ENCODE measurements around the gene SYNGR3. TPM values are rescaled to one million over a fixed set of nuclear protein-coding genes. Genes with fewer than 3 reads are reported as not detected.

Gene SYNGR3
- total and polyA plus RNA-seq, 2 of the 13 experiments (the other 11 are each of a cell fraction or from before 2014, with no cell fraction given), result 0.97 to 5.7 TPM

DNA sequence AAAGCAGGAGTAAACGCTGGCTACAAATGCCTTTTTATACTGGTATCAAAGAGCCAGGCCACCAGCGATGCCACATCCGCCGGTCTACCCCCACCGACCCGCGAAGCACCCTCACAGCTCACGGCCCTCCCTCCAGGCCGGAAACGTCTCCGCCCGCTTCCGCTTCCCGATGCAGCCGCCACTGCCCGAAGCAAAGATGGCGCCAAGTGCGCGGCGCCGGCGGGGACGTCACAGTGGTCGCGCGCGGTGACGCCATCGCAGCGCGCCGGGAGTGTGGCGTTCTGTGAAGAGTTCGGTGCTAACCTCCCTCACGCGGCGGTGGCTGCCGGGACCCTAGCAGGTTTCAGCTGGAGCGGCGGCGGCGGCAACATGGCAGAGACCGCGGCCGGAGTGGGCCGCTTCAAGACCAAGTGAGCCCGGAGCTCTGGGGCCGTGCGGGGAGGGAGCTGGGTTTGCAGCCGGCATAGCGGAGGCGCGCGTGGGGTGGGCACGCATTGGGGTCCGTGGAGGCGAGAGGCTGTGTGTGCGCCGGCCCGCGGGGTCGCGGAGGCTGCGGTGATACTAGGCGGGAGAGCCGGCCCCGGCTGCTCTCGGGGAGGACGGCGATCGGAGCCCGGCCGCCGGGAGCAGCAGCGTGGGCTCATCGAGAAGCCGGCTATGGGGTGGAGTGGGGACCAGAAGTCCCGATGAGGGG, 17.8 kb upstream of the SYNGR3 start, which contains the start of gene TBL3 (continued):
- TF ChIP-seq, protein P1, sequence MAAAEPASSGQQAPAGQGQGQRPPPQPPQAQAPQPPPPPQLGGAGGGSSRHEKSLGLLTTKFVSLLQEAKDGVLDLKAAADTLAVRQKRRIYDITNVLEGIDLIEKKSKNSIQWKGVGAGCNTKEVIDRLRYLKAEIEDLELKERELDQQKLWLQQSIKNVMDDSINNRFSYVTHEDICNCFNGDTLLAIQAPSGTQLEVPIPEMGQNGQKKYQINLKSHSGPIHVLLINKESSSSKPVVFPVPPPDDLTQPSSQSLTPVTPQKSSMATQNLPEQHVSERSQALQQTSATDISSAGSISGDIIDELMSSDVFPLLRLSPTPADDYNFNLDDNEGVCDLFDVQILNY (CRISPR knock-in tag; conservative IDR thresholded peaks at IDR 0.05), result peak; percentile 82; the same call in 1 of the 2 replicates
- TF ChIP-seq MTF2 (CRISPR knock-in tag; IDR thresholded peaks at IDR 0.05; ENCODE audit: borderline replicate concordance) (peak; percentile 85; the same call in 1 of the 2 replicates), ZNF816 (CRISPR knock-in tag; IDR thresholded peaks at IDR 0.05; ENCODE audit: borderline replicate concordance) (0 out of 2 replicates have a peak, but pooled peaks have one; percentile 50), TFDP2 (CRISPR knock-in tag; IDR thresholded peaks at IDR 0.05) (peak; percentile 88), ZNF143 (CRISPR knock-in tag; IDR thresholded peaks at IDR 0.05) (peak; percentile 85), CBX2 (IDR thresholded peaks at IDR 0.05; ENCODE audit: low read depth, low read length) (no peak), CBX2 (CRISPR knock-in tag; IDR thresholded peaks at IDR 0.05; ENCODE audit: low read depth) (no peak; the same call in 1 of the 2 replicates), ZNF296 (CRISPR knock-in tag; conservative IDR thresholded peaks at IDR 0.05) (0 out of 2 replicates have a peak, but pooled peaks have one; percentile 56), ZNF234 (CRISPR knock-in tag; conservative IDR thresholded peaks at IDR 0.05) (0 out of 2 replicates have a peak, but pooled peaks have one; percentile 31), PRDM10 (CRISPR knock-in tag; IDR thresholded peaks at IDR 0.05; ENCODE audit: low read depth) (peak; percentile 79; the same call in 1 of the 2 replicates), BRCA1 (CRISPR knock-in tag; IDR thresholded peaks at IDR 0.05) (0 out of 2 replicates have a peak, but pooled peaks have one; percentile 56), POGZ (CRISPR knock-in tag; IDR thresholded peaks at IDR 0.05) (peak; percentile 97), ARID3A (IDR thresholded peaks at IDR 0.05; ENCODE audit: low read depth, low read length) (peak; percentile 11; the same call in 1 of the 2 replicates), ZNF552 (CRISPR knock-in tag; IDR thresholded peaks at IDR 0.05; ENCODE audit: borderline replicate concordance) (peak; percentile 87), SALL2 (CRISPR knock-in tag; IDR thresholded peaks at IDR 0.05) (peak; percentile 91)
- TF ChIP-seq, protein P2, sequence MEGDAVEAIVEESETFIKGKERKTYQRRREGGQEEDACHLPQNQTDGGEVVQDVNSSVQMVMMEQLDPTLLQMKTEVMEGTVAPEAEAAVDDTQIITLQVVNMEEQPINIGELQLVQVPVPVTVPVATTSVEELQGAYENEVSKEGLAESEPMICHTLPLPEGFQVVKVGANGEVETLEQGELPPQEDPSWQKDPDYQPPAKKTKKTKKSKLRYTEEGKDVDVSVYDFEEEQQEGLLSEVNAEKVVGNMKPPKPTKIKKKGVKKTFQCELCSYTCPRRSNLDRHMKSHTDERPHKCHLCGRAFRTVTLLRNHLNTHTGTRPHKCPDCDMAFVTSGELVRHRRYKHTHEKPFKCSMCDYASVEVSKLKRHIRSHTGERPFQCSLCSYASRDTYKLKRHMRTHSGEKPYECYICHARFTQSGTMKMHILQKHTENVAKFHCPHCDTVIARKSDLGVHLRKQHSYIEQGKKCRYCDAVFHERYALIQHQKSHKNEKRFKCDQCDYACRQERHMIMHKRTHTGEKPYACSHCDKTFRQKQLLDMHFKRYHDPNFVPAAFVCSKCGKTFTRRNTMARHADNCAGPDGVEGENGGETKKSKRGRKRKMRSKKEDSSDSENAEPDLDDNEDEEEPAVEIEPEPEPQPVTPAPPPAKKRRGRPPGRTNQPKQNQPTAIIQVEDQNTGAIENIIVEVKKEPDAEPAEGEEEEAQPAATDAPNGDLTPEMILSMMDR (CRISPR knock-in tag; IDR thresholded peaks at IDR 0.05), result peak; percentile 45

All from HepG2 (cell line).